ENCODE results near the gene DAB1. TPM values are rescaled to one million over a fixed set of nuclear protein-coding genes. Genes with fewer than 3 reads are reported as not detected.
"Not testable (repeated sequence)": the region's sequence is repeated elsewhere in the genome, so short reads cannot be mapped to it uniquely, and the experiment has no call there.

The DAB1 gene
- polyA plus RNA-seq, 1 donor = 9.1 TPM

GRCh38 chr1:57118948-57119603, 304.8 kb downstream of the DAB1 start:
- DNase-seq = no peak

- DNase-seq = no peak
These were observed 306.1 kb downstream of the DAB1 start for GRCh38 chr1:57117753-57118152.

GRCh38 chr1:57116871-57117270, 307.0 kb downstream of the DAB1 start:
- DNase-seq = no peak

GRCh38 chr1:57115030-57115614, 308.7 kb downstream of the DAB1 start:
- DNase-seq = no peak

DNA sequence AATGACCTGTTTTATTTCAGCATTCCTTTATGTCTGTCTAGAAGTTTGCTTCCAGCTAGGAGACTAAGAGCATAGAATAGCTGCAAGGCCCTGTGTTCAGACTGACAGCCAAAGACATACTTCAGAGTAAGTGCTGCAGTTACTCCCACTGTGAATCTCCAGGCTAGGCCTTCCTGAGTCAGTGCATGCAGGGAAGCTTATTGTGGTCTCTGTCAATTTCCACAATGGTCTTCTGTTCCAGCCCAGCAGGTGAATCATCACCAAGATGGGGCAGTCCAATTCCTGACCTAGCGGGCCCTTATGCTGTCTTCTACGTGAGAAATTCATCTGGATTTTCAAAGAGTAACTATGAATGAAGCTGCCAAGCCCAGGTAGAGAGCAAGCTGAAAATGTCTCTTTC, 311.7 kb downstream of the DAB1 start:
- DNase-seq = no peak

DNA sequence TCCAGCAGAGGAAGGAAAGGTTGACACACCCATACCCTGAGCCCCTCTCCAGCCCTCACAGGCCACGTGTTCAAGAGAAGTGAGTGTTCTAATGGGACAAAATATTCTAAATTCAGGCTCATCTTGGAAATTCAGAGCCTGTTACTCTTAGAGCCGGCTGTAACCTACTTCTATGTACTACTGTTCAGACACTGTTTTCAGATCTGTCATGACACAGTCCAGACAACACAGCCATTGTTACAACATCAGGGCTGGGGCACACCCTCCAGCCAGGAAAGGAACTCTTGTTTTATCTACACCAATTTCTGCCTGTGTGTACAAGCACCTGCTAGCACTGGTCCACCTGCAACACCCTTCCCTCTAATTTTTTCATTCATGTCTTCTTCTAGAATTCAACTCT, 312.7 kb downstream of the DAB1 start:
- DNase-seq = no peak

GRCh38 chr1:57109883-57110282, 314.0 kb downstream of the DAB1 start:
- DNase-seq = no peak

GRCh38 chr1:57109247-57109646, 314.6 kb downstream of the DAB1 start:
- no peak for DNase-seq

GRCh38 chr1:57106296-57106695, 317.6 kb downstream of the DAB1 start:
- DNase-seq = no peak

DNA sequence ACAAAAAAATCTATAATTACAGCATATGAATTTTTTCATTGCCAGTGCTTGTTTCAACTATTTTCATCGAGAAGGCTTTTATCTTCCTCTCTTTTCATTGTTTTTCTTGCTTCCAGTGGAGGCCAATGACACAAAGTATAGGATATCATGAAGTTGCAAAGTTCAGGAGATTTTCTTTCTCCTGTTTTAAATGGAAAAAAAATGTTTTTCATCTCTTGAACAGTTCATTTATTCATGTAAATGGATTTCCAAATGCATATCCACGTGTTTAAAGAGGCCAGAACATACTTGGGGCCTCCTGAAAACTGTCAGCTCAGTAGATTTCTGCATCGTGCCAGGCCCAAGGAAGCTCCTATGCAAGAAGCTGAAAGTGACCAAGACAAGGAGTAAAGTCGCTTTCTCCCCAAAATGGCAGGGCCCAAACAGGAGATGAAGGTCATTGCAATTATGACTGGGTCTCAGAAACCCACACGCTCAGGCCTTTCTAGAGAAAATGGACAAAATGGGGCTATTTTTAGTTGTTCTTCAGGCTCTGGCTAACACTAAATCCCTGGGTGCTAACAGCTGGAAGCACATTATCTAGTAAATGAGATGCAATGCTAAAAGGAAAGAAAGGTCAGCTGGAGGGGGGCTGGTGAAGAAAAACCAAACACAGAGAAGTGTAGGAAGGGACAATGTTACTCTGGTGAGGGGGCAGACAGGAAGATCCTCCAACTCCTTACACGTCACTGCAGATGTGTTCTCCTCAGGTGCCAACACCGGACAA, 321.1 kb downstream of the DAB1 start:
- no peak for DNase-seq

- no peak for DNase-seq
These were observed 322.7 kb downstream of the DAB1 start for GRCh38 chr1:57101209-57101608.

GRCh38 chr1:57094749-57095148, 329.1 kb downstream of the DAB1 start:
- DNase-seq = no peak

GRCh38 chr1:57093122-57093521, 330.7 kb downstream of the DAB1 start:
- DNase-seq = no peak

GRCh38 chr1:57091642-57092041, 332.2 kb downstream of the DAB1 start:
- no peak for DNase-seq

GRCh38 chr1:57089855-57090254, 334.0 kb downstream of the DAB1 start:
- no peak for DNase-seq

DNA sequence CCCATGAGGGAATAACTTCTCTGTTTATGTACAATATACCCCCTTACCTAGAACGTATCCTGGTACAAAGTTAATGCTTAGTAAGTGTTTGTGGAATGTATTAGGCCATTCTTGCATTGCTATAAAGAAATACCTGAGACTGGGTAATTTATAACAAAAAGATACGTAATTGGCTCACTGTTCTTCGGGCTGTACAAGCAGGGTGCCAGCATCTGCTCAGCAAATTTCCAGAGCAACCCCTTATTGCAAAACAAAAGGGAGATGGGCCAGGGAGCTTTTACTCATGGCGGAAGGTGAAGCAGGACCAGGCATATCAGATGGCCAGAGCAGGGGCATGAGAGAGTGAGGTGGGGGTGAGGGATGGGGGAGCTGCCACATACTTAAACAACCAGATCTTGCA, 334.6 kb downstream of the DAB1 start:
- DNase-seq = no peak

DNA sequence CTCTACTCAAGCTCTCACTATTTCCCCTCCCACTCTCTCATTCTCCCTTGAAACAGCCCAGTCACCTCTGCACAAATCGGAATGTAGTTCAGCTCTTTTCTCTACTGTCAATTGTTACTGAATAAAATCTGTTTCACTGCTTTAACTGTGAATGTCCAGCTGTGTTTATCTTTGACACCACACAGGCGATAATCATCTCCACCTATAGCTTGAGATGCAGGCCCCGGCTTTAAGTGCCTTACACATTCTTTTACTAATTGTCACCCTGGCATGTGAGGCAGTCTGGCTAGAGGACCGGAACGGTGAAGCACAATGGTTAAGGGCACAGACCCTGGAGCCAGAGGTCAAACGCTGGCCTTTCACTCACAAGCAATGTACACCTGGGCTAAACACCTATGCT, 335.2 kb downstream of the DAB1 start:
- no peak for DNase-seq

- DNase-seq = not testable (repeated sequence)
These were observed 336.2 kb downstream of the DAB1 start for GRCh38 chr1:57087660-57088059.

DNA sequence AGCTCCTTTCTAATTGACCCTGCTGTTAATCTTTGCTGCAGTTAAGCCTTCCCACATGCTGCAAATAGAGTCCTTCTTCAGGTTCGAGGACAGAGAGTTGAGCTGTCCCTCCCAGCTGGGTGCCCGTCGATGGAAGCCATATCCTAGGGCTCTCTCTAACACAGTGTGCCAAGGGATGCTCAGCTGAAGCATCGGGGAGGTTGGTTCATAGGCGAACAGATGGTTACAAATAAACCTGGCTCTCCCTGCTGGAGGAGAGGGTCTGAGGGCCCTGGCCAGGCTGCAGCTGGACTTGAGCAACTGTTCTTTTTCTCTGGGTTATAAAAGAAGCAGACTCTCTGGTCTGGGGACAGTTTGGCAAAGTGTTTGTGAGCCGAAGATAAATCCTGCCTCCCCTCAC, 337.7 kb downstream of the DAB1 start:
- no peak for DNase-seq

DNA sequence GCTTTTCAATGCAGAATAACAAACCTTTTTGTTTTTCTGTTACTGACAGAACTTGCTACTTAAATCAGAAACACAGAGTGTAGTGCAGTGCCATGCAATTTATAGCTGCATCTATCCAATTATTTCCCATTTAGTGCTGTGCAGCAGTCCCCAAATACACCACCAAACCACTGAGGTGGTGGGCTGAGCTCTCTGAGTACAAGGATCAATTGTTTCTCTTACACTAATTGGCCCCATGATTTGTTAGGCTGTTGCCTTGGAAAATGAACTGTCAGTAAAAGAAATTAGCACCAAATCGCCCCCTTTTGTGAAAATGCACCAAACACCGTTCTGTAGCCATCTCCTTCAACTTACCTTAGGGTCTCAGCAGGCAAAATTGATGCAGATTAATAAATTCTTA, 339.2 kb downstream of the DAB1 start:
- no peak for DNase-seq

GRCh38 chr1:57082711-57083439, 341.0 kb downstream of the DAB1 start:
- no peak for DNase-seq

DNA sequence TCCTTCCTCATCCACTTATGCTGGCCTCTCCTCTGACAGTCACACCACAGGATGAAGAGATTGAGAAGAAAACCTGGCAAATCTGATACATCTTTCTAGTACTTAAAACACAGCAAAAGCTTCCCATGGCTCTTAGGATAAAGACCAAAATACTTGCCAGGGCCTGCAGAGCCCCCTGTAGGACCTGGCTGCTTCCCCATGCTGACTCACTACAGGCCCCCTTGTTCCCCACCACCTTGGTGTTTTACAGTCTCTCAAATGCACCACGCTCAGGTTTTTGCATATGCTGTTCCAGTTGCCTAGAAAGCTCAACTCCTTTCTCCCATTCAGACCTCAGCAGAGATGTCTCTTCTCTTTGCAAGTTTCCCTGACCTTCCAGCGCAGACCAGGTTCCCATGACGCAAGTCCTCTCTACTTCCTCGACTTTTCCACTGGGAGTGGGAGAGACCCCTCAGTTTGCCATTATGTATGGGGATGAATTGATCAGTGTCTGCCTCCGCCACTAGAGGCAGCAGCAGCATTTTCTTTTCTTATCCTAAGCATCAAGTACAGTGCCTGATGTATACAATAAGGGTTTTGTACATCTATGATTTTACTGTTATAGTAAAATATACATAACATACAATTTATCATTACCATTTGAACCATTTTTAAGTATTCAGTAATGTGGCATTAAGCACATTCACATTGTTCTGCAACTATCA, 344.3 kb downstream of the DAB1 start:
- DNase-seq = no peak

Data from left kidney (tissue), 2 donors.